ENCODE results near the gene TMEM40.
"Not testable (repeated sequence)": the region's sequence is repeated elsewhere in the genome, so short reads cannot be mapped to it uniquely, and the experiment has no call there.

Gene TMEM40

GRCh38 chr3:12750223-12750622 is 8.8 kb downstream of the TMEM40 start:
- DNase-seq: no peak

DNA sequence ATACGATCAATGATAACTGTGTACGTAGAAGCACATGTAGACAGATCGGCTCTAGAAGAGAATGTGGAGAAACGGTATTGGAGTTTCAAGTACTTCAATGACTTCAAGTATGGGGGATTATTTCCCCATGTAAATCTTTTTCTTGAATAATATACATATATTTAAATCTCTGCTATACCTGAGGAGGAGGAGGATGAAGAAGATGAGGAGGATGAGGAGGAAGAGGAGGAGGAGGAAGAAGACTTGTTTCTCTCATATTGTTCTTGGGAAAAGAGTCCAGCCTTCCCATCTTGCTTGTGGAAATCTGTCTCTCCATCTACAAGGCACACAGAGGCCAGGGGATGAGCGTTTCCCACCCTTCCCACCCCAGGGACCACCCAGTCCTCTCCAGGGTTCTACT is 10.6 kb downstream of the TMEM40 start:
- DNase-seq: no peak

DNA sequence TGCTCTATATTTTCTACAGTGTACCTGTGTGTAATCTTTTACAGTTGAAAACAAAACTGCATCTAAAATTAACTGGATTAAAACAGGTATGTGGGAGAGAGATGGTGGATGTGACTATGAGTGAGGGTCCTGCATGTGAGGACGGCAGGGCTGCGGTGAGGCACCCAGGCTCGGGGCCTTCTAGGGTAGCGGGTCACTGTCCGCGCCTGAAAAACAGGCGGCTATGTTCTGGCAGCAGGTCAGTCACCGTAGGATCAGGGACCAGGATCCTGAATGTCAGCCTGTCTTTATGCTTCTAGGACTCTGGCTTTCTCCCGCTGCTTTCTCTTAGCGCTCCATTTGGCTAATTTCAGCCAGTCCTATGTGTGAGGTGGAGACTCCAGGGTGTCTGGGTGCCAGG is 12.6 kb downstream of the TMEM40 start:
- no peak for DNase-seq

GRCh38 chr3:12744326-12744725 is 14.7 kb downstream of the TMEM40 start:
- no peak for DNase-seq

DNA sequence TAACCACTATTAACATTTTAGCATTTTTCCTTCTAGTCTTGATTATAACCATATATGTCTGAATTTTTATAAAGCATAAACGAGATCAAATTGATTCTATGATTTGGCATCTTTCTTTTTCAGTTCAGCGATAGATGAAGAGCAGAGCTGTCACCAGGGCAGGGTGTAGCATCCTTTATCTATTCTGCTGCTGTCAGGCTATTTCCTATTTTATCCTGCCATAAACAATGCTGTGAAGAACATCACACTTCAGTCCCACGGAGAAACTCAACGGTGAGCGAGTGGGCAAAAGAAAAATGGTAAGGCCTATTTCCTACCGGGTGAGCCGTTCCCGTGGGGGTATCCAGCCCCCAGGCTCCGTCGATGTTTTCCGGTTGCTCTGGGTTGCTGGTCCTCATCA is 15.5 kb downstream of the TMEM40 start:
- no peak for DNase-seq

DNA sequence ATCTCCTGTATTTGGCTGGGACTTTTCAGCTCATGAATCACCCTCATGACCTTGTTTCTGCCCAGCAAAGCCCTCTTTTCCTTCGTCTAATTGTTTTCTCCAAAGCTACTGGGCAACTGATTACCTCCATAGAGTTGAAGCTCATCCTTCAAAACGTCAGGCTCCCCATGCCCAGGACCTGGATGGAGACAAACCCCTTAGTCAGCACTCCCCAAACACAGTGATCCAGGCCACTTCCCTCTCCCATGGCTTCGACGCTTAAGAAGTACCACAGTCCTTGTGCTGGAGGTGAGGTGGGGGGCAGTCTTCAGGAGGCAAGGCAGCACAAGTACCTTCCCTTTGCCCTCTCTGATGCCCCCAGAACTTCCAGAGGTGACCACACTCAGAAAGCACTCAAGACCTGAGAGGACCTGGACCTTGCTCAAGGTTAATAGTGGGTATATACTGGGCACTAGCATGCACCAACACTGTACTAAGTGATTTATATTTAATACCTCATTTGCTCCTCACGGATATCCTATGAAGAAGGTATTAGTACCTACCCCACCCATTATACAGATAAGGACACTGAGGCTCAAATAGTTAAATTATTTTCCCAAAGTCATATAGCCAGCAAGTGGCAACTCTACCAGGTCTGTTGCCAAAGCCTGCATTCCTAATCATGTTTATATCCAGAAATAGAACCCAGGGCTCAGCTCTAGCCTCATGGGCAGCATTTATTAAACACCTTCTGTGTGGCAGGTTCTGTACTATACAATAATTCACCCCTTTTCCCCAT is 16.5 kb downstream of the TMEM40 start:
- DNase-seq: no peak

- DNase-seq: no peak
These were observed 17.9 kb downstream of the TMEM40 start for GRCh38 chr3:12741209-12741608.

DNA sequence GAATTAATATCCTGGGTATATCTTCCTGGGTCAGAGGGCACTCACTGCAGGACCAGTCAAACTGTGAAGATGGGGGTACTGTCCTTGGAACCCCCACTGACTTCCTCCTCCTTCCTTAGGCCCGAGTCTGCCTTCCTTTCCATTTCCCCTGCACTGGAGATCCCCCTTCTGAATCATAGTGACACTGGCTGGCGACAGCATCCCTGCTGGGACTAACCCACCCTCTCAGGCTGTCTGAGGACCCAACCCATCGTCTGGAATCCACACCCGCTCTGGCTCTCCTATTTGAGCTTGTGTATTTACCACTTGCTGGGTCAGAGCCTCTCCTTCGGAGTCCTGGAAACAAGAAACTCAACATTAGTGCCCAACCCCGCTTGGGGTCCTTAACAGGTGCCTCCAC is 21.2 kb downstream of the TMEM40 start:
- DNase-seq: no peak

GRCh38 chr3:12737319-12737718 is 21.7 kb downstream of the TMEM40 start:
- DNase-seq: no peak

GRCh38 chr3:12734960-12735359 is 24.1 kb downstream of the TMEM40 start:
- DNase-seq: no peak

- DNase-seq: no peak
These were observed 25.5 kb downstream of the TMEM40 start for GRCh38 chr3:12733566-12733965.

DNA sequence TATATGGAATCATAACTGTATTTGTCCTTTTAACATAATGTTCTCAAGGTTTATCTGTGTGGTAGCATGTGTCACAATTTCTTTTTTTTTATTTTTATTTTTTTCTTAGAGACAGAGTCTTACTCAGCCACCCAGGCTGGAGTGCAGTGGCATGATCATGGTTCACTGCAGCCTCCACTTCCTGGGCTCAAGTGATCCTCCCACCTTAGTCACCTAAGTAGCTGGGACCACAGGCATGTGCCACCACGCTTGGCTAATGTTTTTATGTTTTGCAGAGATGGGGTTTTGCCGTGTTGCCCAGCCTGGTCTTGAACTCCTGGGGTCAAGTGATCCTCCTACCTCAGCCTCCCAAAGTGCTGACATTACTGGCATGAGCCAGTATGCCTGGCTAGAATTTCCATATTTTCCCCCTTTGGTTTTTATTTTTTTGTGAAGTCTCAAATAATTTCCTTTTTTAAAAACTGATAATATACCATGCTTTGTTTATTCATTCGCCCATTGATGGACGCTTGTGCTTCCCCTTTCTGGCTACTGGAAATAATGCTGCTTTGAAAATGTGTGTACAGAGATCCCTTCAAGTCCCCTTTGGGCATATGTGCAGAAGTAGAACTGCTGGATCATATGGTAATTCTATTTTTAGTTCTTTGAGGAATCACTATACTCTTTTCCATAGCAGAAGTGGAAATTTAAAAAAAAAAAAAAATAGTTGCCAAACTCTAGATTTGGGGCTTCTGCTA is 28.4 kb downstream of the TMEM40 start:
- no peak for DNase-seq

- DNase-seq: no peak
These were observed 29.9 kb downstream of the TMEM40 start for GRCh38 chr3:12729051-12729651.

- no peak for DNase-seq
These were observed 31.1 kb downstream of the TMEM40 start for GRCh38 chr3:12727937-12728336.

DNA sequence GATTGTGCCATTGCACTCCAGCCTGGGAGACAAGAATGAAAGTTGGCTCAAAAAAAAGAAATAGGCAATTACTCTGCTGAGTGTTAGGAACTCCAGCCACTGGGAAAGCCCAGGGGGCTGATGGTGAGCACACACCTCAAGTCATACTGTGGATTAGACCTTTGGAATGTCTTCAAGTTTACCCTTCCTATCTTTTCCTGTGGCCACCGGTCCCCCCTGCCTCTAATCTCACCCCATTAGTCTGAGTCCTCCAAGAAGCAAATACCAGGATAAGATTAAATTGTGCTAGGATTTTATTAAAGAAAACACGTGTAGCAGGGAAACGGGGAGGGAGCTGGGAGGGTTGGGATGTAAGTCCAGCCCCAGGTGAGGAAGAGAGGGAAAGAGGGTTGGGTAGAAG is 31.6 kb downstream of the TMEM40 start:
- no peak for DNase-seq

GRCh38 chr3:12725436-12725835 is 33.6 kb downstream of the TMEM40 start:
- DNase-seq: no peak

DNA sequence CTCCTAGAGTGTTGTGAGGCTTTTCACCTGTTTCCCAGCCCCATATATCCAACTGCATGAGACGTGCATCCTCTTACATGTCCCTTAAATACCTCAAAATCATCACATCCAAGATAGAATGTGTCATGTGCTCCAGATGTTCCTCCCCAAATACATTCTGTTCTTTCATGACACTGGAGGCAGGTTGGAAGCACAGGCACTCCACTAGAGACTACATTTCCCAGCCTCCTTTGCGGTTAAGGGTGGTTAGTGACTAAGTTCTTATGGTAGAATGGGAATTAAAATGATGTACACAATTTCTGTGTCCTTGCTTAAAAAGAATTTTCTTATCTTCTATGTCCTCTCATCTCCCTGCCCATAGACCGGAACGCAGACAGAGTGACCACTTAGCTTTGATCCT is 34.3 kb downstream of the TMEM40 start:
- DNase-seq: no peak

GRCh38 chr3:12723362-12723761 is 35.7 kb downstream of the TMEM40 start:
- not testable (repeated sequence) for DNase-seq

DNA sequence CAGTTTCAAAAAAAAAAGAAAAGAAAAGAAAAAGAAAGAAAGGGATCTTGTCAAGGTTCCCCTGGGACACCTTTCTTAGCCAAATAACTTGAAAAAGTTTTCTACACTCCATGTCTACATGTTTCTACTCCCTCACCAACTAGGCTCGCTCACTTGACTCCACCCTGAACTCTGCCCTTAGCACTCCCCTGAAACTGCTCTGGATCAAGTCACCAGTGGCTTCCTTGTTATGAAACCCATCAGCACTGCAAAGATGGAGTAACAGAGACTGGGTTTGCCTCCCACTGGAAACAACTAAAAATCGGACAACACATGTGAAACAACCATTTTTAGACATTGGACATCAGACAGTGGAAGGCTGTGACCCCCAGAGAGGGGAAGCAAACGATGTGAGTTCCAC is 36.8 kb downstream of the TMEM40 start:
- DNase-seq: no peak

GRCh38 chr3:12719984-12720898 is 38.8 kb downstream of the TMEM40 start:
- peak; percentile 36 to 69 (median 56) for DNase-seq

GRCh38 chr3:12719541-12719940 is 39.5 kb downstream of the TMEM40 start:
- DNase-seq: no peak

GRCh38 chr3:12716605-12717151 is 42.4 kb downstream of the TMEM40 start:
- DNase-seq: no peak

DNA sequence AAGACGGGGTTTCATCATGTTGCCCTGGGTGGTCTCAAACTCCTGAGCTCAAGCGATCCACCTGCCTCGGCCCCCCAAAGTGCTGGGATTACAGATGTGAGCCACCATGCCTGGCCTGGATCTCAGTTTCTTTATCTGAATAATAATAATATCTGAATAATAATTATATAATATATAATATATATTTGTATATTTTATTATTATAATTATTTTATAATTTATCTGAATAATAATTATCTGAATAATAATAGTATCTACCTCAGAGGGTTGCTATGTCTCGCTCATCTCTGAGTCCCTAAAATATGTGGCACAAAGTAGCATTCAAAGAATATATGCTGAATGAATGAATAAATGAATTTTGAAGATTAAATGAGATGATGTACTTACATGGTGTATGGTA is 44.8 kb downstream of the TMEM40 start:
- DNase-seq: no peak

Measured in T-helper 1 cell (primary cell).